Smooth muscle cell of the brain vasculature (primary cell): ENCODE data around the gene FOXN3.
A peak's percentile ranks its signal among the peaks of the same experiment; 100 is the strongest.

Experiments used
- DNase-seq: peaks from one replicate; pipeline ENCODE4 v3.0.0-alpha.2; 2012; ENCODE audit warnings: low read depth, low spot score

Gene FOXN3

DNA sequence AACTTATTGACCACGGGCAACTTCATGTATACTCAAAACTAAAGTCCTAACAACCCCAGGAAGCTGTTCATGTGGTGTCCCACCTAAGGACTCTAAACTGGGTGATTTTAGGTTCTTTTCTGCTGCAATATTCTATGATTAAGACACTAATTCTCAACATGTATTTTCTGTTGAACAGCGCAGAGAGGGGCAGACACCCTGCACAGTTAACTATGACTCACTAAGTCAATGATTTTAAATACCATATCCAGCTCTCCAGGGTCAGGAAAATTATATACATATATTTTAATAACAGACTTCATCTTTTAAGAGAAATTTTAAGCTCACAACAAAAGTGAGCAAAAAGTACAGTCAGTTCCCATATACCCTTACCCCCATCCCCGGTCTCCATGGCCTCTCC lies 85.0 kb downstream of the FOXN3 start:
- no peak for DNase-seq

GRCh38 chr14:89331398-89331797 lies 85.6 kb downstream of the FOXN3 start:
- no peak for DNase-seq

DNA sequence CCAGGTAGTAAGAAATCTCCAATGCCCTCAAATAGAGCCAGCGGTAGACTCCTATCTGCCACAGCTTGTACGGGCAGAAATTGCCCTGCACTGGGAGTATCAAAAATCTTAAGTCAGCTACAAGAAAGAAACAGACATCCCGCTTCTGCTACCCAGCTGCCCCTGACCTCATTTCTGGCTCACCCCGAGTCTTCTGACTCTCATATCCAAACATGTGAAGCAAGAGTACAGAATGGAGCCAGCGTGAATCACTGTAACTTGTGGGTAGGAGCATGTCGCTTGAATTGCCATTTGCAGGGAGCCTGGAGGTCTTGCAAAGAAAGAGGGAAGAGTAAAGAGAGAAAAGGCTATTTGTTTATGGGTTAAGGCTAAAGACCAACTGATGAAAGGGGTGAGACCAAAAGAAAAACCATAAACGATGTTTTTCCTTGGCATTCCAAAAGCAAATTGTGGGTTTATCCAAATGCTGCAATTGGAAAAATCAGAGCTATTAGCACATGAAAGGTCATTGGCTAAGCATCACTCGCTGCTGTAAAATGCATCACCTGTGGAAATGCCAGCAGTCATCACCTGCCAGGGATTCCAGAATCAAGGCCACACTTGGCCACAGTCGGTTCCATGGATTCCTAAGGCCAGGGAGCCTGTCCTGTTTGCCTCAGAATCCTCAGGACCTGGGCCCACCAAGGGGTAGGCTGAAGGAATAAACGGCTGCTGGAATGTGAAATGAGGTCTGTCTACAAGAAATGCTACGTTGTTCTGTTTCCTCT lies 86.6 kb downstream of the FOXN3 start:
- DNase-seq = peak; percentile 66

DNA sequence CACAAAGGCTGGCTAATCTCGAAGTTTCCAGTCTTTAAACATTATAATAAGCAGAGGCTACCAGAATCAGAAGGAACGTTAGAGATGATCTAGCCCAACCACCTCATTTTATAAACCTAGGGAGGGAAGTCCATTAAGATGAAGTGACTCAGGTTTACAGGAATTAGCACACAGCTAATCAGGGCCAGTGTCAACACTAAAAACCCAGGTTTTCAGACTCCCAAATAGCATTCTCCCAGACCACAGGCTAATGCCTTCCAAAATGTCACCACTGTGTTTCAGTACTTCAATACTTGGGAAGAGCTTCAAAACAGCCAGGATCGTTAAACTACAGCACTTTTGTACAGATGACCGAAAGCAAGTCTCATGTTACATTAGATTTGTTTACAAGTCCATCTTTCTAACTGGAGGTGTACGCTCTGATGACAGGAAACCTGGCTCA lies 89.2 kb downstream of the FOXN3 start:
- no peak for DNase-seq

DNA sequence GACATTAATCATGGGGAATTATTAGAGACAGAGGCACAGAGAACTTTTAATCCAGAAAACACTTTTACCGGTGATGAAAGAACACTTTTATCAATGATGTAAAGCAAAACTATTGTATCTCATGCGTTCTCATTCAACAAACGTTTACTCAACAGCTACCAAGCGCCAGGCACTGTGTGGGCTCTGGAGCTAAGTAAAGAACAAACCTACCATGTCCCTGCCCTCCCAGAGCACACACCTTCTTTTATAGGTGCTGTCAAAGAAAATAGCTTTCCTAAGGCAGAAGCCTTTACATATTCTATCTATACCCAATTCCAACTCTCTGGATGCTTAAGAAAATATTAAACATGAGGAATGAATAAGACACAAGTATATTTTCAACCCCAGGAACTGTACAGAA lies 91.1 kb downstream of the FOXN3 start:
- no peak for DNase-seq

DNA sequence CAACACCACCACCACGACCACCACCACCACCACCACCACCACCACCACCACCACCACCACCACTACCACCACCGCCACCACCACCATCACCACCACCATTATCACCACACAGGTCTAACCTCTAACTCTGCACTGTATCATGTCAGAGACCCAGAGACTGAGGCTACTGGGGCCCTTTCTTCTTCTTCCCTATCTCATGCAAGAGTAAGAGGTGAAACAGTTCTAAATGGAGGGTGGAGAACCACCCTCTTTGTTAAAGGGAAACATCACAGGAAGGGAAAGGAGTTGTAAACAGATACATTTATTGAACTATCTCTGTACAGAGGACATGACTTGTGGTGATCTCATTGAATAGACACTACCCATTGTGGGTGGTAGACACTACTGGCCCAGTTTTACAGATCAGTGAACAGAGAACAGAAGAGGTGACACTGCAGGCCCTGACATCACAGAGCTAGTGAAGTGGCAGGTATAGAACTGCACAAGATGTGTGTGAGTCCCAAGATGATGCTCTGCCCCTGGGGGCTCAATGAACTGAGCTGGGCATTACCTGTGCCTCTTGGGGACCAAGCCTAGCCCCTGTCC lies 91.6 kb downstream of the FOXN3 start:
- no peak for DNase-seq

- DNase-seq = no peak
These were observed 92.3 kb downstream of the FOXN3 start for GRCh38 chr14:89324501-89325298.

GRCh38 chr14:89320381-89321000 lies 96.5 kb downstream of the FOXN3 start:
- DNase-seq = no peak

GRCh38 chr14:89319687-89320086 lies 97.3 kb downstream of the FOXN3 start:
- no peak for DNase-seq

DNA sequence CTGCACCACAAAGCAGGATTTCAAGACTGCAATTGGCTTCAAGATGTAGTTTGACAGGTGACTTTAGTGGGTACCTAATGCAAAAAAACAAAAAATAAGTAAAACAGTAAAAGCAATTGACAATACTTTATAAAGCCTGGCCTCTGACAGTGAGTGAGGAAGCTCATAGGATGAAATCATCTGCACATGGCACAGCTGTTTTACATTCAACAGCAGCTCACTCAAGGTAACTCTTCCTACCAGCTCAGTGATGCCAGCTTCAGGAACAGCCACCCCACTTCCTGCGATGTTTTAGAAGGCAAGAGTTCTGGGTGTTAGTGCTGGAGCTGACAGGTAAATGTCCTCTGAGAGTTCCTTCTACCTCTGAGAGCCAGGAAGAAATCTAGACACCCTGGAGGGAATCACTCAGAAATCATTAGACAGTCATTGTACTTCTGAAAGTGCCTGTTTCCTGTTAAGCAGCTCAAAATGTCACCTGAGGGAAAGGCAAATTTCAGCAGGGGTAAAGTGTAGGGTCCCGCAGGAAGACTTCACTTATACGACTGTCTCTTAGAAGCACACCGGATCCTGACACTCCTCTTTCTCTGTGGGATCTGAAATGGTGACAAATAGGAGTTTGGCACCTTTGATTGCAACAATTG lies 99.9 kb downstream of the FOXN3 start:
- DNase-seq = no peak

GRCh38 chr14:89315493-89316470 lies 101.3 kb downstream of the FOXN3 start:
- no peak for DNase-seq

DNA sequence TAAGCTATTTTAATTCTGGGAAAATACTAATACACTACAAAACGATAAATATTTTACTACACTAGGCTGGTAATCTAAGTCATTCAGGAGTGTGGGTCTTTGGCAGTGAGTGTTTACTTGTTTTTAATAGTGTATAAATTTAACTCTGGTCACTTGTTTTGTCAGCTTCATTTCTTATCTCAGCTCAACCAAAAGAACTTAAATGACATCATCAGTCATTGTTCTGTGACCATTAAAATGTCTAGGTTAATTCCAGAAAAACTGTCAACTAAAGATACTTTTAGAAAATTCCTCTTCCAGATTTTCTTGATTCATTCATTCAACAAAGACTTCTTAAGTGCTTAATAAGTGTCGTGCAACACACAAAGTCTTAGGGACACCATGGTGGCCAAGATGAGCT lies 102.8 kb downstream of the FOXN3 start:
- DNase-seq = no peak

- DNase-seq = no peak
These were observed 104.1 kb downstream of the FOXN3 start for GRCh38 chr14:89312932-89313331.

DNA sequence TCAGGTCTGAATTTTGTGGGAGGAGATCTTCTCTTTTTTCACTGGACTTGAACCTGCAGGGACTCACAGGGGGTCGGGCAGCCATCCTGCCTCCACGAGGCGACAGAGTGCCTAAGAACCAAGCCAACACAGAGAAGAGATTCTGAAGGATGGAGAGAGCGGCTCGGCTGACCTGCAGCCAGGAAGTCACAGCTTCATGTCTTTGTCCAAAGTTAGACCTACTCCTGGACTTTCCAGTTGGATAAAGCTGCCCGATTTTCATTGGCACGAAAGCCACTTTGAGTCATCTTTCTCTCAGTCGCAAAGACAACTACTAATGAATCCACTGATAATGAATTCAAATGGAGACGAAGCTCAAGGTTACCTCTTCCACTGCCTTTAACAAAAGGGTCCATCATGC lies 106.8 kb downstream of the FOXN3 start:
- no peak for DNase-seq

GRCh38 chr14:89309670-89310177 lies 107.3 kb downstream of the FOXN3 start:
- DNase-seq = no peak

DNA sequence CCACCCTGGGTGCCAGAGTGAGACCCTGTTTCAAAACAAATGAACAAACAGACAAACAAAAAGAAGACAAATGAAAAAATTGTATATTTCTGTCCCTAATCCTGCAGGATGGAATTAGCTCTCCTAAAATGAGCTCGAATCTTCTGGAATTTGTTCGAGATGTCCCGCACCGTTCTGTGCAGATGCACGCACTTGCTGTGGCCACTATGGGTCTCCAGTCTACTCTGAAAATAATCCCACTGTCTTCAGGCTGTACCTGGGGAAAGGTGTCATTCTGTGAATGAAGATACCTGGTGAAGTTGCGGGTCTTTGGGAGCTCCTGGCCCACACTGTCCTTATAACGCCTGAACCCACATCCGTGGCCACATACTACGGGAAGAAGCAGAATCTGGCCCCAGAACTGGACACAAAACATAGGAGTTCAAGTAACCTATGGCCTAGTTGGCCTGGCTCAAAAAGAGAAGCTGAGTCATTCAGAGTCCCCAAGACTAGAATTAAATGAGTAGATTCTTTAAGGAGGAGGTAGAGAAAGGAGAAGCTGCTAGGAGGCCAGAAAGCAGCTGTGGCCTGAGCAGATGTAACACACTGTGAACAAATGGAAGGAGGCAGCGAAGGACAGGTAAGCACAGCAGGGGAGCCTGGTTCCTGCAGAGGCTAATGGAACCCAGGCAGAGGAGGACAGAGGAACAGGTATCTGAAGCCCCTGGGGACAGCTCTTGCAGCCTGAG lies 108.6 kb downstream of the FOXN3 start:
- DNase-seq = no peak

- DNase-seq = no peak
These were observed 109.6 kb downstream of the FOXN3 start for GRCh38 chr14:89307409-89307808.

DNA sequence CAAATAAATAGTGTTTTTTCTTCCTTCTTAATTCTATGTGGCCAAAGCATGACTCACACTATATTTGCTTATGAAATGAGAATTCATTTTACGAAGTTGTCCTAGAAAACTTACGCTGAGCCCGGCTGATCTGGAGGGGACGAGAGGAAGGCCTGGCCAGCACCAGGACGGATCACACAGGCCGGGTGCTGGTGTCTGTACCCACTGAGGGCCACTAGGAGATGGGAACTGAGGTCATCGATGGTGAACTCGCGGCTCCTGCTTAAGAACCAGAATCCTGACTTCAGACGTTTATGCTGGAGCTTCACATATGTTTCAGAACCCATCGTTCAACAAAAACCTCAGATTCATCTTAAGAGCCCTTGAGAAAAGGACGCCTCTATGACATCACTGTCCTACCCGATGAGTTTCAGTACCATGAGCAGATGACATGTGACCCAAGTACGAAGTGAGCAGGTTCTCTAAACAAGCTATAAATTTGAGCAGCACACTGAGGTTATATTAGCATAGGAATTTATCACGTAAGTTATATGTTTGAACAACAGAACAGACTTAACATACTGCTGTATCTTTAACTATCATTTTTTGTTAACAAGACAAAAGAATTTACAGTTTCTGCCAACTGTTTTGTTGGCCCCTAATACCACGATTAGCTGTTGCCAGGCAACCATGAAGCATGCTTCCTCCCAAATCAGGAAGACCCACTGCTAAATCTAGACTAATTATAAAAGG lies 111.9 kb downstream of the FOXN3 start:
- no peak for DNase-seq

DNA sequence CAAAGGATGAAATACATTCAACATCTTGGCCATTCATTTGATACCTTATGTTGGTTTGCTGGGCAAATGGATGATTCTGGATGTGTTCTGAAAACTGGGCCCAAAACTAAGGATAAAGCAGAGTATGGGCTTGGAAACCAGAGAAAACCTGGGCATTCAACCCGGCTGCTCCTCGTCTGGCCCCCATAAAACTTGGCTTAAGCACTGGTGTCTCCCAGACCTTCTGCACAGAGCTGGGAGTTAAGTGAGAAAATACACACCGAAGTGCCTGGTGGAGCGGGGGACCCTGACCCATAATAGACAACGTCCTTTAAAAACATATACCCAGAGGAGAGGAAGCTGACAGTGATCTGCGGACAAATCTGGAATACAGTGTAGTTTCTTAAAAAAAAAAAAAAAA lies 112.5 kb downstream of the FOXN3 start:
- DNase-seq = no peak
